ENCODE measurements around the gene ZNF354B. TPM values are rescaled to one million over a fixed set of nuclear protein-coding genes. Genes with fewer than 3 reads are reported as not detected.

Gene ZNF354B
- total RNA-seq, 6 experiments from 2014 or later: 5.5 to 6.7 (median 6.1) TPM

Other genes starting within 250 kb of the ZNF354B start
- 10 to 100 TPM in 2 of 6 experiments, 1 to 10 TPM in 4; 8.5 to 11.7 (median 8.8) TPM for gene CLK4, start 232.9 kb upstream of the ZNF354B start, total RNA-seq (2021; fragmentation: NEBNext Ultra II Directional; extraction: Animal tissue kit (Norgen Biotek cat#: 25700))
- 1 to 10 TPM; 6.7 to 7.6 (median 7.4) TPM for gene ZNF354A, start 129.3 kb upstream of the ZNF354B start, total RNA-seq (2021; fragmentation: NEBNext Ultra II Directional; extraction: Animal tissue kit (Norgen Biotek cat#: 25700))
- under 1 TPM in 3 of 6 experiments, not detected in 3; 0.11 to 0.14 (median 0.14) TPM for gene ZFP2, start 36.0 kb downstream of the ZNF354B start, total RNA-seq (2021; fragmentation: NEBNext Ultra II Directional; extraction: Animal tissue kit (Norgen Biotek cat#: 25700))
- not detected for gene ZNF454, start 81.2 kb downstream of the ZNF354B start, total RNA-seq (2021; fragmentation: NEBNext Ultra II Directional; extraction: Animal tissue kit (Norgen Biotek cat#: 25700))
- gene GRM6, start 135.4 kb downstream of the ZNF354B start, total RNA-seq (2021; fragmentation: NEBNext Ultra II Directional; extraction: Animal tissue kit (Norgen Biotek cat#: 25700)): not detected
- 1 to 10 TPM; 2.5 to 4.3 (median 2.9) TPM for gene ZNF879, start 163.9 kb downstream of the ZNF354B start, total RNA-seq (2021; fragmentation: NEBNext Ultra II Directional; extraction: Animal tissue kit (Norgen Biotek cat#: 25700))
- gene ZNF354C, start 200.4 kb downstream of the ZNF354B start, total RNA-seq (2021; fragmentation: NEBNext Ultra II Directional; extraction: Animal tissue kit (Norgen Biotek cat#: 25700)): 1 to 10 TPM; 3.5 to 4.8 (median 4.4) TPM

Data from HFFc6 (cell line).